Stimulated activated CD4-positive, alpha-beta T cell treated with anti-CD3 and anti-CD28 coated beads, Interleukin-4, amount 100 ng/mL, for 48 hours (primary cell): Measurements from ENCODE around the gene PHLDB3.

ENCODE experiments used
- DNase-seq, 2 donors: peaks; one replicate each; pipeline ENCODE4 v3.0.0-alpha.2; 2020; ENCODE audit warnings: low read depth in 2 of 2

The PHLDB3 gene

GRCh38 chr19:43499042-43499441 is 5.5 kb downstream of the PHLDB3 start:
- DNase-seq: no peak

GRCh38 chr19:43498233-43498842 is 6.2 kb downstream of the PHLDB3 start:
- no peak for DNase-seq

GRCh38 chr19:43496960-43497359 is 7.6 kb downstream of the PHLDB3 start:
- DNase-seq: no peak

DNA sequence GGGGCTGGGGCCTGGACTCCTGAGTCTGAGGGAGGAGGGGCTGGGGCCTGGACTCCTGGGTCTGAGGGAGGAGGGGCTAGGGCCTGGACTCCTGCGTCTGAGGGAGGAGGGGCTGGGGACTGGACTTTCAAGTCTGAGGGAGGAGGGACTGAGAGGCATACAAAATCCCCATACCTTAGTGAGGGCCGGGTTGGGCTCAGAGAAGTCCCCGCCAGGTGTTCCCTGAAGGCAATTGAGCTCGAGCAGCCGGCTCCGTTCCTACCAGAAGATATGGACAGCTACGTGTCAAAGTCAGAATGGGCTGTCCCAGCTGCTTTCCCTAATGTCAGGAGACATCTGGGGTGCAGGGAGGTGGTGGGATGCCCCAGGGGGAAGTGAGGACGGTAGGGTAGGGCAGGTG is 9.5 kb downstream of the PHLDB3 start:
- DNase-seq: no peak

GRCh38 chr19:43490759-43491158 is 13.8 kb downstream of the PHLDB3 start:
- DNase-seq: no peak

GRCh38 chr19:43489979-43490599 is 14.5 kb downstream of the PHLDB3 start:
- DNase-seq: no peak

- DNase-seq: no peak
Observed at GRCh38 chr19:43489310-43489709, 15.2 kb downstream of the PHLDB3 start.

DNA sequence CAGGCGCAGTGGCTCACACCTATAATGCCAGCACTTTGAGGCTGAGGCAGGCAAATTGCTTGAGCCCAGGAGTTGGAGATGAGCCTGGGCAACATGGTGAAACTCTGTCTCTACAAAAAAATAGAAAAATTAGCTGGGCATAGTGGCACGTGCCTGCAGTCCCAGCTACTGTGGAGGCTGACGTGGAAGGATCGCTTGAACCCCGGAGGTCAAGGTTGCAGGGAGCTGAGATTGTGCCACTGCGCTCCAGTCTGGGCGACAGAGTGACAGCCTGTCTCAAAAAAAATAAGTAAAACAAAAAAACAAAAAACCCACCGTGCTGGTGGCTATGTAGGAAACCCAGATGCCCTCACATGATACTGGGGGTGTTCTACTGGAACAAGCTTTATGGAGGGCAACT is 16.4 kb downstream of the PHLDB3 start:
- DNase-seq: no peak

DNA sequence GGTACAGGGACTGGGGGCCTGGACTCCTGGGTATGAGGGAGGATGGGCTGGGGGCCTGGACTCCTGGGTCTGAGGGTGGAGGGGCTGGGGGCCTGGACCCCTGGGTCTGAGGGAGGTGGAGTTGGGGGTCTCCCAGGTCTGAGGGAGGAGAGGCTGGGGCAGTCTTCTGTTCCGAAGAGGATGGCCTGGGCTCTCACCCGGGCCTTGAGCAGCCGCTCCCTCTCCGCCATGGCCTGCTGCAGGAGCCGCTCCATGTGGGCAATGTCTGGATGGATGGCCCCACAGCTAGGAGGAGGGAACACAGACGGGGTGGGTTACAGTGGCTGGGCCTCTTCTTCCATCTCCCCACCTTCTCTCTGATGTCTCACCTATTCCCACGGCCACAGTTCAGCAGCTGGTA is 18.1 kb downstream of the PHLDB3 start:
- DNase-seq: no peak

DNA sequence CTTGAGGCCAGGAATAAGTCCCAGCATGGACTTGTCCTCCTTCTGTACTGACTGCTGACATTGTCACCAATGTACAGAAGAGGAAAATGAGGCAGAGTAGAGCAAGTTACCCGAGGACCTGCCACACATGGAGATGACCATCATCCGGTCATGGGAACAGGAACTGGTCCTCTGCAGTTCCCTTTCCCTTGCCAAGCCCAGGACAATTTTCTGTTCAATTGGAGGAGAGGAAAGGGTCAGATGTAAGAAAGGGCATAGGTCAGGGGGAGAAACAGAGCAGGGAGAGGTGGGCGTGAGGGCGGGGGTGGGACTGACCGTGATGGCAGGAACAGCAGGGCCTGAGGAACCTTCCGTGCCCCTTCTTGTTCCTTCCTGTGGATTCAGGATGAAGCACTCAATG is 18.6 kb downstream of the PHLDB3 start:
- no peak for DNase-seq

- DNase-seq: no peak
Observed at GRCh38 chr19:43483281-43483680, 21.3 kb downstream of the PHLDB3 start.

DNA sequence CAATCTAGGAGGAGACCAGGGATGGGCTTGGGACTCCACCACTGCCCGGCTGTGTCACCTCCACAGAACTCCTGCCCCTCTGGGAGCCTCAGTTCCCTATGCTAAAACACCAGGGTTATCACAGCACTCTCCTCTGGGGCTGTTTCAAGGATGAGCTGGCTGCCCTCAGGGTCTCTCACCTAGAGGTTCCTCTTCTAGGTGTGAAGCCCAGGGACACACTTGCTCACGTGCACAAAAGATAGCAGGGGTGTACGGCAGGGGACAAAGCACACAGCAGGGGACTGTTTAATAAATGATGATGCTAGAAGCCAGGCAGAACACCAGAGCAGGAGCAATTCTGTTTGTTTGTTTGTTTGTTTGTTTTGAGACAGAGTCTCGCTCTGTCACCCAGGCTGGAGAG is 22.4 kb downstream of the PHLDB3 start:
- no peak for DNase-seq

GRCh38 chr19:43481701-43482100 is 22.8 kb downstream of the PHLDB3 start:
- no peak for DNase-seq

- DNase-seq: no peak
Observed at GRCh38 chr19:43480574-43480973, 24.0 kb downstream of the PHLDB3 start.

DNA sequence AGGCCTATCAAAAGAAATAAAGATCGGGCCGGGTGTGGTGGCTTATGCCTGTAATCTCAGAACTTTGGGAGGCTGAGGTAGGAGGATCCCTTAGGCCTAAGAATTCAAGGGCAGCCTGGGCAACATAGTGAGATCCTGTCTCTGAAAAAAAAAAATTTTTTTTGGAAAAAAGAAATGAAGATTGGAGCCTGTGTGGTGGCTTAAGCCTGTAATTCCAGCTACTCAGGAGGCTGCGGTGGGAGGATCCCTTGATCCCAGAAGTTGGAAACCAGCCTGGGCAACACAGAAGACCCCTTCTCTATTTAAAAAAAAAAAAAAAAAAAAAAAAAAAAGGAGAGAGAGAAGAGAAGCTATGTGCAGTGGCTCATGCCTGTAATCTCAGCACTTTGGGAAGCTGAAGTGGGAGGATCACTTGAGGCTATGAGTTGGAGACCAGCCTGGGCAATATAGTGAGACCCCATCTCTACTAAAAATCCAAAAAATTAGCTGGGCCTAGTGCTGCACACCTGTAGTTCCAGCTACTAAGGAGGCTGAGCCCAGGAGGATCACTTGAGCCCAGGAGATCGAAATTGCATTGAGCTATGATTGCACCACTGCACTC is 24.5 kb downstream of the PHLDB3 start:
- no peak for DNase-seq

- DNase-seq: no peak
Observed at GRCh38 chr19:43479226-43479625, 25.3 kb downstream of the PHLDB3 start.

DNA sequence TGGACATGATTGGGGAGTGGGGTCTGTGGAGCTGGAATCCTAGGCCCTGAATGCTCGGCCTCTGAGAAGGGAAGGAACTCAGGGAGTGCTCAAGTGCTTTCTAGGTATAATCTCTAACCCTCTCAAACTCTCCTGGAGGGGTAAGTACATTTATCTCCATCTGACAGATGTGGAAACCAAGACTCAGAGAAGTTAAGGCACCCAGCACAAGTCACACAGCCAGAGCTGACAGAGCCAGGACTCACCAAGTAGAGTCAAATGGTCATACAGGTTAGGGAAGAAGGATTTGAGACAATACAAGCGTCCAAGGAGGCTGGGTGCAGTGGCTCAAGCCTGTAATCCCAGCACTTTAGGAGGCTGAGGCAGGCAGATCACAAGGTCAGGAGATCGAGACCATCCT is 26.2 kb downstream of the PHLDB3 start:
- DNase-seq: no peak

DNA sequence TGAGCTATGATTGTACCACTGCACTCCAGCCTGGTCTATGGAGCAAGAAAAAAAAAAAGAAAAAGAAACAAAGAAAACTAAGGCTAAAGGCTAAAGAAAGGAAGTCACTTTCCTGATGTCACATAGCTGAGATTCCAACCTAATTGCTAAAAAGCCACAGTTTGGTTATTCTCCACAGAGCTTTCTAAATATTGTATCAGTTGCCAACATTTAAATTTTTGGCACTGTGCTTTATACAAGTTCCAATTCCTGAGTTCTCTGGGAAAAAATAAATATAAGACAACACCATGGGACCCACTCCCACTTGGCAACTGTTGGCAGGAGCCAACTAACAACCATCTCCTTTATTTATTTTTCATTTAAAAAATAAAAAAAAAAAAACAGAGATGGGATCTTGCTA is 27.9 kb downstream of the PHLDB3 start:
- no peak for DNase-seq

DNA sequence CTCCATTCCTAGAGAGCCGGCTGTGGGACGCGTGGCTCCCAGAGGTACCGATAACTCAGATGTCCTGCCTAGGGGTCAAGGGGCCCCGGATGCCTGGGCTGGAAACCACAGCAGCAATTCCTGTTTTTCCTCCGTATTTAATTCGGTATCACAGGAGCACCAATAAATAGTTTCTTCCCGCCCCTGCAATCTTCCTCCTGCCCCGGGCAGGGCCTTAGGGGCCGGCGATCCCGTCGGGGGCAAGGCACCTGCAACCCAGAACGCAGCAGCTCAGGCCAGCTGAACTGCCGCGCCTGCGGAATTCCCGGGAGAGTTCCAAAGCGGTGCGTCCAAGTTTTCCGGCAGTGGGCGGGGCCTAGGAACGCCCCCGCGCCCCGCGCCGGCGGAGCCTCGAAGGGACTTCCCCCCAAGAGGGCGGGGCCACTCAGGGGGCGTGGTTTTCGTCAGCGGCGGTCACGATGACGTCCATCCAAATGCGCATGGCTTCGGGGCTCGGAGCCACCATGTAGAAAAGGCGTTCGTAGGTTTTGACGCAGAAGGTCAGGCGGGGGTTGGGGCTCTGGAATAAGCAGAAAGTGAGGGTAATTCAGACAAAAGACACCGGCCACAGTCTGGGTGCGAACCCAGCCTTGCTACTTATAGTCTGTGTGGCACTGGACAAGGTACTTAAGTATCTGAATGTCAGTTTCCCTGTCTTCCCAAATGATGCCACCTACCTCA is 29.4 kb downstream of the PHLDB3 start:
- peak; percentile 90 to 98 for DNase-seq

DNA sequence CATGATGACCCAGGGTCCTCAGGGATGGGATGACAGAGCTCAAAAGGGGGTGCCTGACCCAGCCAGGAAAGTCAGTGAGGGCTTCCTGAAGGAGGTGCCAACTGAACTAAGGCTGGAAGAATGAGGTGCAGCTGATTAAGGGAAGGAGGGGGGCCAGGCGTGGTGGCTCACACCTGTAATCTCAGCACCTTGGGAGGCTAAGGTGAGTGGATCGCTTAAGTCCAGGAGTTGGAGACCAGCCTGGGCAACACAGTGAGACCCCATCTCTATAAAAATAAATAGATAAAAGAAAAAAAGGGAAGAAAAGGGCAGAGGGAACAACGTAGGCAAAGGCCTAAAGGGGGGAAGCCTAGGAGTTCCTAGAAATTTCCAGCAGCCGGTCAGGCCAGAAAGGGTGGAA is 30.1 kb downstream of the PHLDB3 start:
- DNase-seq: no peak

DNA sequence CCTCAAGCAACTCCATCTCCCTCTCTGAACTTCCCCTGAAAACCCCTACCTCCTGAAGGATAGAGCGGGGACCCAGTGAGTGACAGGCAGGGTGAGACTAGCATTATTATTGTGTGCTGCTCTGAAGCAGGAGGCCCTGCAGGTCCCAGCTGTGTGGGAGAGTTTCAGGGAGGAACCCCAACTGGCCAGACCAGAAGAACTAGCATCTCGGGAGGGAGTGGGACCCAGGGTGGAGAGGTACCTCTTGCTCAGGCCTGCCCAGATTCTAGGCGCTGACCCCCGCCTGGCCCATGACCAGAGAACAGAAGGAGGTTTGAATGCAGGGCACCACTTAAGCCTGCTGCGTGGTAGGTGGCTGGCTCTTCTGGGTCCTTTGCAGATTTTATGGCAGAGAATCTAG is 33.5 kb downstream of the PHLDB3 start:
- DNase-seq: no peak

GRCh38 chr19:43470288-43470687 is 34.3 kb downstream of the PHLDB3 start:
- peak; percentile 39 to 45 for DNase-seq

GRCh38 chr19:43469160-43469480 is 35.4 kb downstream of the PHLDB3 start:
- DNase-seq: no peak
